A673 (cell line): ENCODE results near the gene CREBRF.

Experiments used
- EZH2 ChIP-seq: fragments of 200-600 bp; sonication (generic); IDR thresholded peaks from 2 replicates; pipeline ENCODE4 v1.6.1; 2017; ENCODE audit warnings: borderline replicate concordance, low read depth, mild to moderate bottlenecking, mixed read lengths, antibody characterized with exemption, low read length; ENCODE audit not compliant: poor library complexity, severe bottlenecking
- TF ChIP-seq, protein P1 (sequence below): fragments of 300-800, 200-600 bp; sonication (generic); conservative IDR thresholded peaks from 2 replicates; pipeline ENCODE4 v1.5.1; 2017; ENCODE audit warnings: low read depth, mild to moderate bottlenecking, antibody characterized with exemption, low read length, moderate library complexity, mixed read lengths

GRCh38 chr5:173035904-173036707 lies 20.0 kb upstream of the CREBRF start:
- TF ChIP-seq, protein P1, sequence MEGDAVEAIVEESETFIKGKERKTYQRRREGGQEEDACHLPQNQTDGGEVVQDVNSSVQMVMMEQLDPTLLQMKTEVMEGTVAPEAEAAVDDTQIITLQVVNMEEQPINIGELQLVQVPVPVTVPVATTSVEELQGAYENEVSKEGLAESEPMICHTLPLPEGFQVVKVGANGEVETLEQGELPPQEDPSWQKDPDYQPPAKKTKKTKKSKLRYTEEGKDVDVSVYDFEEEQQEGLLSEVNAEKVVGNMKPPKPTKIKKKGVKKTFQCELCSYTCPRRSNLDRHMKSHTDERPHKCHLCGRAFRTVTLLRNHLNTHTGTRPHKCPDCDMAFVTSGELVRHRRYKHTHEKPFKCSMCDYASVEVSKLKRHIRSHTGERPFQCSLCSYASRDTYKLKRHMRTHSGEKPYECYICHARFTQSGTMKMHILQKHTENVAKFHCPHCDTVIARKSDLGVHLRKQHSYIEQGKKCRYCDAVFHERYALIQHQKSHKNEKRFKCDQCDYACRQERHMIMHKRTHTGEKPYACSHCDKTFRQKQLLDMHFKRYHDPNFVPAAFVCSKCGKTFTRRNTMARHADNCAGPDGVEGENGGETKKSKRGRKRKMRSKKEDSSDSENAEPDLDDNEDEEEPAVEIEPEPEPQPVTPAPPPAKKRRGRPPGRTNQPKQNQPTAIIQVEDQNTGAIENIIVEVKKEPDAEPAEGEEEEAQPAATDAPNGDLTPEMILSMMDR = no peak
- TF ChIP-seq EZH2 = no peak
